Measurements from ENCODE around the gene ZNF20.
A peak's percentile ranks its signal among the peaks of the same experiment; 100 is the strongest.

DNA sequence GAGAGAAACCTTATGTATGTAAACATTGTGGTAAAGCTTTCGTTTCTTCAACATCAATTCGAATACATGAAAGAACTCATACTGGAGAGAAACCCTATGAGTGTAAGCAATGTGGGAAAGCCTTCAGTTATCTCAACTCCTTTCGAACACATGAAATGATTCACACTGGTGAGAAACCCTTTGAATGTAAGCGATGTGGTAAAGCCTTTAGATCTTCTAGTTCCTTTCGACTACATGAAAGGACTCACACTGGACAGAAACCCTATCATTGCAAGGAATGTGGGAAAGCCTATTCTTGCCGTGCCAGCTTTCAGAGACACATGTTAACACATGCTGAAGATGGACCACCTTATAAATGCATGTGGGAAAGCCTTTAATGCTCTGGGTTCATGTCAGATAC, 47.5 kb upstream of the ZNF20 start:
- TF ChIP-seq ZNF274 (IDR thresholded peaks at IDR 0.05; ENCODE audit: low read depth, low read length) (peak; percentile 84), SUZ12 (IDR thresholded peaks at IDR 0.05; ENCODE audit: extremely low read depth, insufficient read depth, insufficient read length) (no peak)

All from NT2/D1 (cell line).